IMR-90 (cell line): Measurements from ENCODE around the gene MAPK13. TPM values are rescaled to one million over a fixed set of nuclear protein-coding genes. Genes with fewer than 3 reads are reported as not detected.

Experiments
- ATAC-seq: fragments of 200-7000 bp; cut with Tn5 transposase; 2 replicates; pipeline ENCODE4 v1.9.1; 2020; ENCODE audit warnings: low read depth, mild to moderate bottlenecking, moderate library complexity
- BruUV-seq: library from RNA; stranded (reverse); fragments of 400-500 nt; replicated peaks from 2 replicates; lab custom pipeline; 2021; lab: Mats Ljungman, UMichigan
- CTCF ChIA-PET: fragments of 300-600 bp; formaldehyde crosslinking; extraction: SDS; loops from one replicate; lab custom pipeline; 2021; ENCODE audit warnings: antibody characterized with exemption; lab: Yijun Ruan, JAX
- POLR2A ChIA-PET: fragments of 300-600 bp; sonication (Branson Sonifier 250); formaldehyde crosslinking; loops from one replicate; lab custom pipeline; 2022; ENCODE audit warnings: antibody characterized with exemption; ENCODE audit not compliant: unreplicated experiment; lab: Charles Lee
- DNase-seq: peaks from one replicate; pipeline ENCODE4 v3.0.0; 2013
- H2AFZ ChIP-seq: replicated peaks from 2 replicates; pipeline ENCODE3; 2013; ENCODE audit warnings: low read length, mild to moderate bottlenecking; ENCODE audit not compliant: poor library complexity
- H2AK5ac ChIP-seq: 2 replicates; pipeline ENCODE4 v1.6.1; 2013; ENCODE audit warnings: low read depth, low read length, inconsistent platforms
- H2AK9ac ChIP-seq: replicated peaks from 2 replicates; pipeline ENCODE3; 2013; ENCODE audit warnings: mild to moderate bottlenecking, low read depth, low read length, moderate library complexity; ENCODE audit not compliant: poor library complexity
- H2BK120ac ChIP-seq: 2 replicates; pipeline ENCODE4 v1.6.1; 2013; ENCODE audit warnings: low read depth, low read length, inconsistent platforms
- H2BK15ac ChIP-seq: 3 replicates; pipeline ENCODE4 v1.6.1; 2013; ENCODE audit warnings: low read depth, low read length, inconsistent platforms
- H2BK20ac ChIP-seq: 2 replicates; pipeline ENCODE4 v1.6.1; 2013; ENCODE audit warnings: low read depth, mild to moderate bottlenecking, inconsistent platforms, low read length, moderate library complexity
- H2BK5ac ChIP-seq: 2 replicates; pipeline ENCODE4 v1.6.1; 2013; ENCODE audit warnings: mild to moderate bottlenecking, low read depth, low read length, inconsistent platforms; ENCODE audit not compliant: poor library complexity, severe bottlenecking
- H3K14ac ChIP-seq: replicated peaks from 2 replicates; pipeline ENCODE4 v1.6.1; 2013; ENCODE audit warnings: low read depth, low read length, inconsistent platforms
- H3K18ac ChIP-seq: 2 replicates; pipeline ENCODE4 v1.6.1; 2013; ENCODE audit warnings: low read depth, low read length, control low read depth
- H3K23ac ChIP-seq: 2 replicates; pipeline ENCODE4 v1.6.1; 2013; ENCODE audit warnings: low read depth, low read length, inconsistent platforms
- H3K27ac ChIP-seq: 2 replicates; pipeline ENCODE4 v1.5.1; 2013; ENCODE audit warnings: mild to moderate bottlenecking, control low read depth, low read length; ENCODE audit not compliant: insufficient read depth
- H3K27me3 ChIP-seq: 2 replicates; pipeline ENCODE4 v1.6.1; 2013; ENCODE audit warnings: low read length; ENCODE audit not compliant: control insufficient read depth, insufficient read depth
- H3K36me3 ChIP-seq: 2 replicates; pipeline ENCODE4 v1.6.1; 2013; ENCODE audit warnings: low read length, mixed read lengths; ENCODE audit not compliant: control insufficient read depth, insufficient read depth
- H3K4ac ChIP-seq: 2 replicates; pipeline ENCODE4 v1.6.1; 2013; ENCODE audit warnings: low read depth, low read length, inconsistent platforms
- H3K4me1 ChIP-seq: 2 replicates; pipeline ENCODE4 v1.6.1; 2013; ENCODE audit warnings: low read length, mixed read lengths; ENCODE audit not compliant: control insufficient read depth, insufficient read depth
- H3K4me2 ChIP-seq: 2 replicates; pipeline ENCODE4 v1.6.1; 2013; ENCODE audit warnings: low read depth, mild to moderate bottlenecking, control low read depth, low read length, moderate library complexity
- H3K4me3 ChIP-seq: 2 replicates; pipeline ENCODE4 v1.5.1; 2013; ENCODE audit warnings: low read depth, mild to moderate bottlenecking, control low read depth, low read length, moderate library complexity; ENCODE audit not compliant: insufficient read depth
- H3K56ac ChIP-seq: 2 replicates; pipeline ENCODE4 v1.6.1; 2013; ENCODE audit warnings: low read length, inconsistent platforms; ENCODE audit not compliant: insufficient read depth; ENCODE audit errors: extremely low read depth
- H3K79me1 ChIP-seq, 2 experiments: 2 replicates each; pipeline ENCODE4 v1.6.1; 2013; ENCODE audit warnings: low read length in 2 of 2, inconsistent platforms in 1 of 2, low read depth in 1 of 2
- H3K9ac ChIP-seq: 2 replicates; pipeline ENCODE4 v1.6.1; 2013; ENCODE audit warnings: low read depth, low read length, control low read depth
- H3K9me1 ChIP-seq: 2 replicates; pipeline ENCODE4 v1.6.1; 2013; ENCODE audit warnings: low read length, inconsistent platforms; ENCODE audit not compliant: insufficient read depth
- H3K9me3 ChIP-seq: 2 replicates; pipeline ENCODE4 v1.6.1; 2013; ENCODE audit warnings: low read length; ENCODE audit not compliant: control insufficient read depth, insufficient read depth
- H4K20me1 ChIP-seq: 2 replicates; pipeline ENCODE4 v1.6.1; 2013; ENCODE audit warnings: low read length, inconsistent platforms; ENCODE audit not compliant: insufficient read depth
- H4K5ac ChIP-seq: 2 replicates; pipeline ENCODE4 v1.6.1; 2013; ENCODE audit warnings: mild to moderate bottlenecking, low read depth, low read length, control low read depth
- H4K8ac ChIP-seq, 2 experiments: 2 replicates each; pipeline ENCODE4 v1.6.1; 2013; ENCODE audit warnings: low read depth in 2 of 2, low read length in 2 of 2, control low read depth in 1 of 2, inconsistent platforms in 1 of 2
- H4K91ac ChIP-seq: 2 replicates; pipeline ENCODE4 v1.6.1; 2013; ENCODE audit warnings: low read depth, low read length, inconsistent platforms; ENCODE audit not compliant: insufficient read depth
- BHLHE40 ChIP-seq: fragments of 150-350 bp; IDR thresholded peaks from 2 replicates; pipeline ENCODE4 v1.6.1; 2016; ENCODE audit warnings: mild to moderate bottlenecking, low read depth, low read length
- CEBPB ChIP-seq: IDR thresholded peaks from 2 replicates; pipeline ENCODE4 v1.6.1; 2012; ENCODE audit warnings: low read depth, low read length, improper control_type of control experiment
- CHD1 ChIP-seq: IDR thresholded peaks from 2 replicates; pipeline ENCODE4 v1.6.1; 2012; ENCODE audit warnings: low read depth, low read length, improper control_type of control experiment
- FOS ChIP-seq: fragments of 150-350 bp; IDR thresholded peaks from 2 replicates; pipeline ENCODE4 v1.6.1; 2016; ENCODE audit warnings: low read depth, low read length
- MAFK ChIP-seq: IDR thresholded peaks from 2 replicates; pipeline ENCODE4 v1.6.1; 2012; ENCODE audit warnings: low read depth, low read length, improper control_type of control experiment
- MAZ ChIP-seq: IDR thresholded peaks from 2 replicates; pipeline ENCODE4 v1.6.1; 2012; ENCODE audit warnings: low read depth, mild to moderate bottlenecking, low read length, improper control_type of control experiment, moderate library complexity, borderline replicate concordance
- MXI1 ChIP-seq: IDR thresholded peaks from 2 replicates; pipeline ENCODE4 v1.6.1; 2012; ENCODE audit warnings: low read depth, mild to moderate bottlenecking, low read length, moderate library complexity, borderline replicate concordance
- NFE2L2 ChIP-seq: fragments of 150-350 bp; IDR thresholded peaks from 2 replicates; pipeline ENCODE4 v1.6.1; 2016; ENCODE audit warnings: low read depth, mild to moderate bottlenecking, low read length
- POLR2A ChIP-seq: IDR thresholded peaks from 2 replicates; pipeline ENCODE4 v1.6.1; 2012; ENCODE audit warnings: mild to moderate bottlenecking, low read depth, low read length
- RAD21 ChIP-seq: IDR thresholded peaks from 2 replicates; pipeline ENCODE4 v1.6.1; 2012; ENCODE audit warnings: low read length, improper control_type of control experiment
- RCOR1 ChIP-seq: IDR thresholded peaks from 2 replicates; pipeline ENCODE4 v1.6.1; 2012; ENCODE audit warnings: mild to moderate bottlenecking, low read length, improper control_type of control experiment; ENCODE audit not compliant: insufficient replicate concordance
- RFX5 ChIP-seq: IDR thresholded peaks from 2 replicates; pipeline ENCODE4 v1.8.0; 2012; ENCODE audit warnings: low read depth, mild to moderate bottlenecking, low read length, moderate library complexity
- SMC3 ChIP-seq: fragments of 150-350 bp; IDR thresholded peaks from 2 replicates; pipeline ENCODE4 v1.6.1; 2016; ENCODE audit warnings: low read depth, mild to moderate bottlenecking, antibody characterized with exemption, low read length, moderate library complexity
- whole genome bisulfite sequencing, 2 experiments: methylation state at CpG; one replicate each; pipeline versions ENCODE4 v1.1.5 to v1.1.7; 2013; ENCODE audit warnings: missing lambda C conversion rate in 2 of 2; ENCODE audit not compliant: insufficient read length in 1 of 2; ENCODE audit errors: extremely low coverage in 2 of 2; 5-methylcytosine and 5-hydroxymethylcytosine counted together
- dilution Hi-C: fragments of 300-500 bp; cut with HindIII; formaldehyde crosslinking; loops from one replicate; pipeline ENCODE4 v1.14.3; 2018; ENCODE audit warnings: low sequenced_read_pairs; ENCODE audit not compliant: unreplicated experiment
- in situ Hi-C: fragments of 300-500 bp; cut with MboI; formaldehyde crosslinking; loops from 3 replicates; pipeline ENCODE4 v1.14.3; 2019; ENCODE audit warnings: low sequenced_read_pairs, inconsistent platforms, mixed read lengths
- intact Hi-C: fragments of 100-400 bp; cut with micrococcal nuclease; formaldehyde crosslinking; loops from 2 replicates; pipeline ENCODE4 v1.10.0; 2022
- polyA plus RNA-seq, 3 experiments: library from polyadenylated mRNA; depleted of rRNA; stranded (reverse); fragments of >200 nt; gene quantifications; 2 replicates each; pipeline ENCODE4 v1.2.3, GENCODE V29; 2012; ENCODE audit warnings: low replicate concordance in 1 of 3
- total RNA-seq: library from RNA; depleted of rRNA; stranded (reverse); fragments of >200 nt; gene quantifications from 2 replicates; pipeline ENCODE4 v1.2.3, GENCODE V29; 2012
- TF ChIP-seq, protein P1 (sequence below): fragments of 150-350 bp; IDR thresholded peaks from 2 replicates; pipeline ENCODE4 v1.6.1; 2017; ENCODE audit warnings: mild to moderate bottlenecking, antibody characterized with exemption, low read length, low read depth
- TF ChIP-seq, protein P2 (sequence below): conservative IDR thresholded peaks from 2 replicates; pipeline ENCODE4 v1.5.1; 2012; ENCODE audit warnings: mild to moderate bottlenecking, low read depth, low read length, improper control_type of control experiment
- TF ChIP-seq, protein P3 (sequence below): fragments of 150-350 bp; IDR thresholded peaks from 2 replicates; pipeline ENCODE4 v1.6.1; 2016; ENCODE audit warnings: low read depth, mild to moderate bottlenecking, low read length, moderate library complexity, borderline replicate concordance

The MAPK13 gene
- total and polyA plus RNA-seq, 2 of the 4 experiments (the other 2 are of a cell fraction), result 2.0 to 2.9 TPM

DNA sequence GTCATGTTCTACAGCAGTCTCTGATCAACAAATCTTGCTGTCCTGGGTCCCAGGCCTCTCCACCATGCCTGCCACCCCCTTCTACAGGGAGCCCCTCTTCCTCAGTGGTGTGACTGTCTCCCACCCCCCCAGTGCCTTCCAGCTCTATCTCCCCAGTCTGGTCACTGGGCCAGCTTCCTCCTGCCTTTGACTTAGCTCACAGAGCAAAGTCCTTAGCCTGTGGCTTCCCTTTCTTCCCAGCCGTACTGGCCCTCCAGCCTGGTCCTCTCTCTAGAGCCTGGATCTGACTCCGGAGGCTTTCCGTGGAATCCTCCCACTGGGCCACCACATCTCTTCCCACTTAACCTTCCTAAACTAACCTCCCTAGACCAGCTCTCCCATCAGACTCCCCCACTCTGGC is 17.0 kb downstream of the MAPK13 start:
- Histone ChIP-seq H2AFZ (no peak overlapping the region), H2AK5ac (no peak overlapping the region), H3K4ac (no peak overlapping the region), H4K8ac (no peak overlapping the region), H3K27me3 (peaks cover 8% of the 10 kb centered on the region), H3K4me3 (no peak overlapping the region), H3K9ac (no peak overlapping the region), H3K79me1 (no peaks in the 10 kb centered on the region), H3K18ac (no peak overlapping the region), H3K14ac (no peak overlapping the region), H2AK9ac (no peak overlapping the region), H2BK5ac (no peak overlapping the region), H3K9me1 (no peaks in the 10 kb centered on the region), H4K20me1 (no peaks in the 10 kb centered on the region), H3K23ac (no peak overlapping the region), H2BK120ac (no peak overlapping the region), H2BK15ac (no peak overlapping the region), H4K91ac (no peak overlapping the region), H3K56ac (no peak overlapping the region), H3K4me1 (no peaks in the 10 kb centered on the region), H3K36me3 (no peaks in the 10 kb centered on the region), H4K5ac (no peak overlapping the region), H2BK20ac (no peak overlapping the region), H3K27ac (no peak overlapping the region), H3K9me3 (no peaks in the 10 kb centered on the region), H3K4me2 (no peak overlapping the region)
- ChIA-PET POLR2A (no interaction called here), CTCF (no interaction called here)
- BruUV-seq, result no TSS peak
- intact Hi-C loops, result no loop called here
- dilution Hi-C loops, result no loop called here
- no peak for ATAC-seq
- 86% methylated on average over 3 of the region's 3 CpGs; no CpG with 5 or more reads in 1 of the 2 experiments for WGBS, 2 experiments
- in situ Hi-C loops, result no loop called here
- no peak for TF ChIP-seq BHLHE40
- TF ChIP-seq MXI1, result no peak
- TF ChIP-seq, protein P1, sequence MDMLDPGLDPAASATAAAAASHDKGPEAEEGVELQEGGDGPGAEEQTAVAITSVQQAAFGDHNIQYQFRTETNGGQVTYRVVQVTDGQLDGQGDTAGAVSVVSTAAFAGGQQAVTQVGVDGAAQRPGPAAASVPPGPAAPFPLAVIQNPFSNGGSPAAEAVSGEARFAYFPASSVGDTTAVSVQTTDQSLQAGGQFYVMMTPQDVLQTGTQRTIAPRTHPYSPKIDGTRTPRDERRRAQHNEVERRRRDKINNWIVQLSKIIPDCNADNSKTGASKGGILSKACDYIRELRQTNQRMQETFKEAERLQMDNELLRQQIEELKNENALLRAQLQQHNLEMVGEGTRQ, result no peak
- no peak for TF ChIP-seq CEBPB
- TF ChIP-seq NFE2L2, result no peak
- TF ChIP-seq FOS, result no peak
- TF ChIP-seq RAD21, result no peak
- TF ChIP-seq RCOR1, result no peak
- no peak for TF ChIP-seq MAFK
- TF ChIP-seq, protein P2, sequence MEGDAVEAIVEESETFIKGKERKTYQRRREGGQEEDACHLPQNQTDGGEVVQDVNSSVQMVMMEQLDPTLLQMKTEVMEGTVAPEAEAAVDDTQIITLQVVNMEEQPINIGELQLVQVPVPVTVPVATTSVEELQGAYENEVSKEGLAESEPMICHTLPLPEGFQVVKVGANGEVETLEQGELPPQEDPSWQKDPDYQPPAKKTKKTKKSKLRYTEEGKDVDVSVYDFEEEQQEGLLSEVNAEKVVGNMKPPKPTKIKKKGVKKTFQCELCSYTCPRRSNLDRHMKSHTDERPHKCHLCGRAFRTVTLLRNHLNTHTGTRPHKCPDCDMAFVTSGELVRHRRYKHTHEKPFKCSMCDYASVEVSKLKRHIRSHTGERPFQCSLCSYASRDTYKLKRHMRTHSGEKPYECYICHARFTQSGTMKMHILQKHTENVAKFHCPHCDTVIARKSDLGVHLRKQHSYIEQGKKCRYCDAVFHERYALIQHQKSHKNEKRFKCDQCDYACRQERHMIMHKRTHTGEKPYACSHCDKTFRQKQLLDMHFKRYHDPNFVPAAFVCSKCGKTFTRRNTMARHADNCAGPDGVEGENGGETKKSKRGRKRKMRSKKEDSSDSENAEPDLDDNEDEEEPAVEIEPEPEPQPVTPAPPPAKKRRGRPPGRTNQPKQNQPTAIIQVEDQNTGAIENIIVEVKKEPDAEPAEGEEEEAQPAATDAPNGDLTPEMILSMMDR, result no peak
- TF ChIP-seq MAZ, result no peak
- TF ChIP-seq POLR2A, result no peak
- TF ChIP-seq, protein P3, sequence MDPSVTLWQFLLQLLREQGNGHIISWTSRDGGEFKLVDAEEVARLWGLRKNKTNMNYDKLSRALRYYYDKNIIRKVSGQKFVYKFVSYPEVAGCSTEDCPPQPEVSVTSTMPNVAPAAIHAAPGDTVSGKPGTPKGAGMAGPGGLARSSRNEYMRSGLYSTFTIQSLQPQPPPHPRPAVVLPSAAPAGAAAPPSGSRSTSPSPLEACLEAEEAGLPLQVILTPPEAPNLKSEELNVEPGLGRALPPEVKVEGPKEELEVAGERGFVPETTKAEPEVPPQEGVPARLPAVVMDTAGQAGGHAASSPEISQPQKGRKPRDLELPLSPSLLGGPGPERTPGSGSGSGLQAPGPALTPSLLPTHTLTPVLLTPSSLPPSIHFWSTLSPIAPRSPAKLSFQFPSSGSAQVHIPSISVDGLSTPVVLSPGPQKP, result no peak
- TF ChIP-seq RFX5, result no peak
- TF ChIP-seq CHD1, result no peak
- no peak for TF ChIP-seq SMC3
- DNase-seq, result no peak
